Hindlimb muscle (tissue), 1 donor: Measurements from ENCODE around the gene ENO3. TPM values are rescaled to one million over a fixed set of nuclear protein-coding genes. Genes with fewer than 3 reads are reported as not detected.

Experiments used
- DNase-seq: peaks from one replicate; pipeline ENCODE4 v3.0.0-alpha.2; 2013
- polyA plus RNA-seq: library from polyadenylated mRNA; unstranded; fragments of 120-200 nt; gene quantifications from one replicate; pipeline ENCODE4 v1.2.1, GENCODE V29; 2013; ENCODE audit not compliant: insufficient read length

The ENO3 gene
- polyA plus RNA-seq, 1 donor = 2,174 TPM

- no peak for DNase-seq
These were observed 709 bp upstream of the ENO3 start for GRCh38 chr17:4950075-4950745.

DNA sequence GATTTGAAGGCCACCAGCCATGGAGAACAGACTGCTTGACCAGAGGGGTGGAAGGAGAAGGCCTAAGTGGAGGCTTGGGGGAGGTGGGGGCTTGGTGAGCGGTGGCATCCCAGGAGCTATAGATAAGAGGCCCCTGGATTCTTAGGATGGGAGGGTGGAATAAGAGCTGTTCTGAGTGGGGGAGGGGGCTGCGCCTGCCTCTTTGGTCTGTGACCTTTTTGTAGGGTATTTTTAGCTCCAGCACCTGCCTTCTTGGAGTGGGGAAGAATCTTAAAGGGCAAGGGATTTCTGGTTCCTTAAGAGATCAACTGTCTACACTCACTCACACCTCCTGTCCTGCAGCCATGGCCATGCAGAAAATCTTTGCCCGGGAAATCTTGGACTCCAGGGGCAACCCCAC lies 567 bp downstream of the ENO3 start:
- DNase-seq = no peak

GRCh38 chr17:4953451-4953961 lies 2.6 kb downstream of the ENO3 start:
- DNase-seq = no peak

- DNase-seq = no peak
These were observed 4.2 kb downstream of the ENO3 start for GRCh38 chr17:4955091-4955490.

DNA sequence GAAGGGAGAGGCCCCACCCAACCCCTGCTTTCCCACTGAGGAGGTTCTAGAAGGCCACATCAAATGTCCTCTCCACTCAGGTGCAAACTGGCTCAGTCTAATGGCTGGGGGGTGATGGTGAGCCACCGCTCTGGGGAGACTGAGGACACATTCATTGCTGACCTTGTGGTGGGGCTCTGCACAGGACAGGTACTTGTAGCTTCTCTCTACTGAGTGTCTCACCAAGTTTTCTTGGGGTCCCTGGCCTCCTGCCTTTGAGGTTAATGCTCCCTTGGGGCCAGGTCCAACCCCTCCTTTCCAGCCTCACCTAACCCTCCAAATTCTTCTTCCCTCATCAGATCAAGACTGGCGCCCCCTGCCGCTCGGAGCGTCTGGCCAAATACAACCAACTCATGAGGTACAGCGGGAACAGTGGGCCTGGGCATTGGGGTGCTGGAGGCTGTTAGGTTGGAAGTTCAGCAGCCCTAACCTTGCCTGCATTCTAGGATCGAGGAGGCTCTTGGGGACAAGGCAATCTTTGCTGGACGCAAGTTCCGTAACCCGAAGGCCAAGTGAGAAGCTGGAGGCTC lies 5.7 kb downstream of the ENO3 start:
- no peak for DNase-seq

- no peak for DNase-seq
These were observed 7.2 kb downstream of the ENO3 start for GRCh38 chr17:4958102-4958501.

DNA sequence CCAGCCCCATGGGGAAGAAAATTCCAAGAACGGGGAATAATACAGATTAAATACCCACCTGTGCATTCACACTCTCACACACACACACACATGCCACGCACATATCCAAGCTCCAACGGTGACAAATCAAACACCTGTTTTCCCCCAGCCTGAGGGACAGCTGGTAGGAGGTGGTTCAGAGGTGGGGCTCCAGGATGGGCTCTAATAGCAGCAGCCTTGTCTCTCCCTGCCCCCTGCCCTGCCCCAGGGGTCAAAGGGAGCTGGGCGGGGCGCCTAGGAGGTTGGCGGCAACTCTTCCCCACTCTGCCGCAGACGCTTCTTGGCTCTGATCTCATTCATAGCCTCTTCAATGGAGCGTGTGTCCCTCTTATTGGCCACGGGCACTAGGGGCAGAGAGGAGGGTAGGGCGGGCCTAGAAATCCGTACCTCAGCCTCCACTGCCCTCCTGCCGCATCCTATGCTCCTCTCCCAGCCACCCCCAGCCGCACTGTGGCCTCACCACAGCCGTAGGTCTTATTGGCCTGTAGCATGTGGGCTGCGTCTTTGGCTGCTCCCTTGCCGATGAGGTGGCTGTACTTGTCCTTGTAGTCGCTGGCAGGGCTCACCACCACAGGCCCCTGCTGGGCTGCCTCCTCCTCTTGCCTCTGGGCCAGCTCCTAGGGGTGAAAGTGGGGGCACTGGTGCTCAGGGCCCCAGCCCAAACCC lies 8.5 kb downstream of the ENO3 start:
- DNase-seq = no peak

DNA sequence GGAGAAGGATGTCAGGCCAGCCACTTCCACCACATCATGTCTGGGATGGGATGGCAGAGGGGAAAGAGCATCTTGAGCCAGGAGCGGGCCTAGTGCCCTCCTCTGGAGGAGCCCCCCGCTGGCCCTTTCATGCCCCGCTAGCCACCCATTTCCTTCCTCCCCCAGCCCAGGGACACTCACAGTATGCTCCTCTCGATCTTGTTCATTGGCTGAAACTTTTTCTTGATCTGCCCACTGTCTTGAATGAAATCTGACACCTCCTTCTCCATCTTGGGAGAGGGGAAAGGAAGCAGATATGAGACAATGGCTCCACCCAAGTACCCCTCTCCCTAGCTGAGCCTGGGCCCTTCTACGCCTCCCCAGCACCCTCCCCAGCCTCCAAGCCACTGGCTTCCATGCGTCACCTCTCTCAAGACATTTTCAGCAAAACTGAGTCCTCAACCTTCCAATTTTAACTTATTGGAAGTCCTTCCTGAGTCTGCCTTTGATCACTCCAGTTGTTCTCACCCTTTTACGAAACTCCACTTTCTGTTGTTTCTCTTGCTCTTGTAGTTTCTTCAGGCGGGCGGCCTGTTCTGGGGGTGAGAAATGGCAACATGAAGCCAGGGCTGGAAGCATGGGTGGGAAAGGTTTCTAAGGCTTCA lies 9.5 kb downstream of the ENO3 start:
- DNase-seq = no peak

- no peak for DNase-seq
These were observed 14.5 kb downstream of the ENO3 start for GRCh38 chr17:4965311-4965986.

DNA sequence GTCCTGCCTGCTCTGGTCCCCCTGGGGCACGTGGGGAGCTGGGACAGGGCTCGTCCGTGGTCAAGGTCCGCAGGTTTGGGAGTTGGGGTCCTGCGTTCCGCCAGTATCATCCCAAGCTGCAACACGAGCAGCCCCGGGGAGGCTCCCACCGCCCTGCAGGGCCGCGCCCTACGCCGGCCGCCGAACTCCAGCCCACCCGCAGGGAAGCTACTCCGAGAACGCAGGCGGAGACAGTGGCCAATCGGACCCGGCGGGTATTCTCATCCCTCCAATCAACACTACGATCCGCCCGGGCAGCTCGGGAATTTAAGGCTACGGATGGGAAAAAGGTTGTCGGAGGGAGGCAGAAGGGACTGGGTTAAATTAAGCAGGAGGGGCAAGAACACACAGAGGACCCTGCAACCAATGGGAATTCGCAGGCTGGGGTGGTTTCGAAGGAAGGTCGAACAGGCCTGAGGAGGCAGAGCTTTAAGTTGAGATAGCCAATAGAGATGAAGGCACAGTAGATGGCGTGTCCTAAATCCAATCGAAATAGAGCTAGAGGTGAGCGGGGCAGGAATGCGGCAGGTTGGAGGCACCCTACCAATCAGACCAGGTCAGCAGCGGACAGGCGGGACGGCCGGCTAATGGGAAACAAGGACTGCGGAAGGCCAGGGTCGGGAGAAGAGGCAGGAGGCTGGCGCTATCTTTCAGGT lies 16.1 kb downstream of the ENO3 start:
- peak; percentile 98 for DNase-seq

GRCh38 chr17:4967539-4968485 lies 16.9 kb downstream of the ENO3 start, which contains the start of gene SPAG7:
TSS of gene SPAG7 (minus strand) at chr17:4967817. CDS start at chr17:4967804, 13 bp downstream.
- peak; percentile 99 for DNase-seq

DNA sequence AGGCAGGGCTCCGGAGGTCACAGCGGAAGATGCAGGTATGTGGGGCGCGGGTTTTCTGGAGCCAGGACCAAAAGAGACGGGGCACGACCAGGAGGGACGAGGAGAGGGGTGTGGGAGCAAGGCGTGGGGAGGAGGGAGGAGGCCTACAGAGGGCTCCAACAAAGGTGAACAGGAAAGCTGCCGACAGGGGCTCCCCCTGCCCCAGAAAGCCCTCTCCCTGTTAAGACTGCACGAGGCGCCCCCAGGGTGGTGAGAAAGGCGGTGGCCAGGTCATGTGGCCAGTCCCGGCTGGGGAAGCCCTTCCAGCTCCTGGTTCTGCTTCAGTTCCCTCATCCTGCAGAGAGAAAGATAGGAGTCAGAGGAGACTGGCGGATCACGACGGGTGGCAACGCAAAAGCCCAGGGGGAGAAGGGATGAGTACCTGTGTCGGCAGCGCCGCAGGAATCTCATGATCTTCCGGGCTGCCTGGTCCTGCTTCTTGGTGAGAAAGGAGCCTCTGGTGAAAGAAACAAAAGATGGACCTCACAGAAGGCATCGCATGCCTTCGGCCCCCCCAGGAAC lies 17.6 kb downstream of the ENO3 start:
- DNase-seq = no peak

DNA sequence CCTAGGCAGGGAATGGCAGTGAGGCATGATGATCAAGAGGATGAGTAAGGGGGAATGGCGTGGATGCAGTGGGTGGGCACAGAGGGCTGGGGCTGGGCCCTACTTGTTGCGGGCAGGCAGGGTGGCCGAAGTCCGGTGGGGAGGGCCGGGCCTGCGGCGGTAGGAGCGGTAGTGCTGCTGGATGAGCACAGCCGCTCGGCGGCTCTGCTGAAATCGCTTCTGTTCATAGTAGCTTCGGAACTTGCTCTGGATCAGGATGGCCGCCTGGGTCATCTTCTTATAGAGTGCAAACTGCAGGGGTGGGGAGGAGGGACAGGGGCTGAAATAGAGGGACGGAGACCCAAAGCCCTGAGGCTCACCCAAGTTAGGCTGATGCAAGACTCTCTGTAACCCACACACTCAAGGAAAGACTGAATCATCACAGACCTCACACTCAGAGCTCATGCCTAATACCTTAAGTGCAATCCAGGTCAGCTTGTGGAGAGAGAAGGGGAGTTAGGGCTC lies 18.2 kb downstream of the ENO3 start:
- no peak for DNase-seq

GRCh38 chr17:4969551-4970173 lies 18.7 kb downstream of the ENO3 start:
- no peak for DNase-seq

GRCh38 chr17:4970273-4970672 lies 19.4 kb downstream of the ENO3 start:
- no peak for DNase-seq

DNA sequence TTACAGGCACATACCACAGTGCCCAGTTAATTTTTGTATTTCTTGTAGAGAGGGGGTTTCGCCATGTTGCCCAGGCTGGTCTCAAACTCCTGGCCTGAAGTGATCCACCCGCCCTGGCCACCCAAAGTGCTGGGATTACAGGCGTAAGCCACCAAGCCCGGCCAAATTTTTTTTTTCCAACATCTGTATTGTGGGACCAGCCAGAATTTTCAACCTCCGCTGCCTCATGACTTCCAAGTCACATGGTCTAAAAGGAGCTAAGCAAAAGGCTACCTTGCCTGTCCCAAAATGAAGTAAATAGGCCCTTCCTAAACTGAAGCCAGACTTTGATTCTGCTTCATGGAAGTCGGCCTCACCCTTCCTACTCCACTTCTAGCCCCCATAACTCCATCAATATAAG lies 20.9 kb downstream of the ENO3 start:
- DNase-seq = no peak

GRCh38 chr17:4972322-4972721 lies 21.4 kb downstream of the ENO3 start:
- DNase-seq = no peak

GRCh38 chr17:4972752-4973151 lies 21.8 kb downstream of the ENO3 start:
- no peak for DNase-seq

DNA sequence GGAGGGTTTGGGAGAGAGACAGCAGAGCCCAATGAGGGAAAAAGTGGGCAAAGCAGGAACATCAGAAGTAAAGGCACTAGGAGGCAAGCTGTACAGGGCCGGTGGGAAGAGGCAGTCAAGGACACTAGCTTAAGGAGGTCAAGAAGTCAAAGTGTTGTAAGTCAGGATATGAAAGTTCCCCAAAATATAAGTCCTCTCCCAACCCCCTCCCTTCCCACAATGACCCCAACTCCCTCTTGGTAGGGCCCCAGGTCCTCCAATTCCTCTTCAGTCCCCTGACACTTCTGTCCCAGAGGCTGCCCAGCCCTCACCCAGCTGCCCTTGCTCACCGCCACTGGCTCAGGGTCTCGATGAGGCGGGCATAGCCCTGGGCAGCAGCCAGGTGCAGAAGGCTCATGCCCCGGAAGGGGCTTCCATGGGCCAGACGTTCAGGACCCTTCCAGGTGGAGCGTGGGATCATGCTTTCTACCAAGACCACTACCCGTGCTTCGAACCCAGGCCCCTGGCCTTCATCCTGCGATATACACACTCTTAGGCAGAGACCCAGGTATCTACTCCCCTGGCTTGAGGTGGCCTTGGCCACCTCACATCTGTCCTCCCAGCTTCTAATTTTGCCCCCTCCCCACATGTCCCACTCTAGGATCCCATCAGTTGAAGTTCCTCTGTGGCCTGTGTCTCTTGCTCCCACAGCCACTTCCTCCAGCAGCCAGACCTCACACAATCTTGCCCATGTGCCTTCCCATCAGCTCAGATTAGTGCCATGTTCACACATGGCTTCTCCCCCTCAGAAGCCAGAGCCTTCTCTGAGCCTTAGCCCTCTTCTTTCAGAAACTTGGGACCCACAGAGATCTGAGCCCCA lies 22.6 kb downstream of the ENO3 start:
- no peak for DNase-seq
